HEK293 (cell line): Measurements from ENCODE around the gene SPON1.

Experiments used
- CTCF ChIA-PET: fragments of 350-600 bp; formaldehyde crosslinking; extraction: SDS; loops from one replicate; lab custom pipeline; 2021; ENCODE audit warnings: antibody characterized with exemption; lab: Yijun Ruan, JAX
- POLR2A ChIA-PET: fragments of 300-600 bp; formaldehyde crosslinking; extraction: SDS; loops from one replicate; lab custom pipeline; 2020; ENCODE audit warnings: antibody characterized with exemption, inconsistent platforms; lab: Yijun Ruan, JAX
- H3K27ac ChIP-seq: fragments of 200-500 bp; sonication (Bioruptor generic); 2 replicates; pipeline ENCODE4 v1.5.1; 2014; ENCODE audit warnings: low read depth, low read length, control low read depth, inconsistent platforms; ENCODE audit errors: extremely low read depth
- H3K36me3 ChIP-seq, 2 experiments: fragments of 200-500 bp in 1 of 2; sonication (Bioruptor generic) in 1 of 2; 1 replicate in 1 of 2; 2 replicates in 1 of 2; pipeline ENCODE4 v1.5.1; 2014 to 2017; ENCODE audit warnings: inconsistent platforms in 2 of 2, low read length in 2 of 2; ENCODE audit not compliant: control insufficient read depth in 2 of 2, insufficient read depth in 1 of 2
- H3K4me1 ChIP-seq: fragments of 200-500 bp; sonication (Bioruptor generic); 2 replicates; pipeline ENCODE4 v1.5.1; 2014; ENCODE audit warnings: mild to moderate bottlenecking, low read length, inconsistent platforms; ENCODE audit not compliant: control insufficient read depth, insufficient read depth
- H3K4me3 ChIP-seq: 2 replicates; pipeline ENCODE4 v1.5.1; 2011; ENCODE audit warnings: low read depth, mild to moderate bottlenecking, control low read depth, low read length, moderate library complexity
- H3K9me3 ChIP-seq: fragments of 200-500 bp; sonication (Bioruptor generic); 2 replicates; pipeline ENCODE4 v1.5.1; 2014; ENCODE audit warnings: low read depth, low read length, inconsistent platforms; ENCODE audit not compliant: control insufficient read depth, insufficient read depth
- HOXD13 ChIP-seq: sonication (generic); formaldehyde crosslinking; IDR thresholded peaks from 2 replicates; pipeline ENCODE4 v1.8.0; 2022; ENCODE audit warnings: missing genetic modification reagents, borderline replicate concordance
- OSR2 ChIP-seq: fragments of 450-650 bp; formaldehyde crosslinking; IDR thresholded peaks from 2 replicates; pipeline ENCODE4 v1.5.1; 2016; ENCODE audit warnings: missing biosample characterization, missing genetic modification characterization
- OVOL3 ChIP-seq: fragments of 450-650 bp; formaldehyde crosslinking; IDR thresholded peaks from 2 replicates; pipeline ENCODE4 v1.5.1; 2016; ENCODE audit warnings: missing biosample characterization, missing genetic modification characterization
- ZNF138 ChIP-seq: fragments of 450-650 bp; formaldehyde crosslinking; IDR thresholded peaks from 2 replicates; pipeline ENCODE4 v1.5.1; 2016; ENCODE audit warnings: missing biosample characterization, missing genetic modification characterization, borderline replicate concordance
- ZNF214 ChIP-seq: fragments of 450-650 bp; formaldehyde crosslinking; IDR thresholded peaks from 2 replicates; pipeline ENCODE4 v1.5.1; 2017; ENCODE audit warnings: missing biosample characterization, mild to moderate bottlenecking, missing genetic modification characterization, borderline replicate concordance
- ZNF23 ChIP-seq: fragments of 450-650 bp; formaldehyde crosslinking; IDR thresholded peaks from 2 replicates; pipeline ENCODE4 v1.5.1; 2016; ENCODE audit warnings: missing biosample characterization, missing genetic modification characterization, borderline replicate concordance
- ZNF24 ChIP-seq: fragments of 450-650 bp; formaldehyde crosslinking; IDR thresholded peaks from 2 replicates; pipeline ENCODE4 v1.5.1; 2016; ENCODE audit warnings: missing biosample characterization, missing genetic modification characterization
- ZNF274 ChIP-seq, 2 experiments: fragments of 200-500 bp in 1 of 2; fragments of 450-650 bp in 1 of 2; sonication (Bioruptor generic) in 1 of 2; formaldehyde crosslinking in 1 of 2; IDR thresholded peaks; 2 replicates each; pipeline versions ENCODE4 v1.5.1 to v1.6.1; 2014 to 2016; ENCODE audit warnings: borderline replicate concordance in 1 of 2, inconsistent platforms in 1 of 2, low read length in 1 of 2, missing biosample characterization in 1 of 2, missing genetic modification characterization in 1 of 2
- ZNF350 ChIP-seq: fragments of 450-650 bp; formaldehyde crosslinking; IDR thresholded peaks from 2 replicates; pipeline ENCODE4 v1.5.0; 2017; ENCODE audit warnings: missing biosample characterization, mild to moderate bottlenecking, missing genetic modification characterization
- ZNF561 ChIP-seq: fragments of 450-650 bp; IDR thresholded peaks from 2 replicates; pipeline ENCODE4 v1.5.1; 2018; ENCODE audit warnings: missing biosample characterization, missing genetic modification characterization, borderline replicate concordance
- ZNF654 ChIP-seq: fragments of 450-650 bp; formaldehyde crosslinking; IDR thresholded peaks from 2 replicates; pipeline ENCODE4 v1.5.1; 2016; ENCODE audit warnings: low read depth, missing biosample characterization, missing genetic modification characterization
- TF ChIP-seq, protein P1 (sequence below): fragments of 450-650 bp; IDR thresholded peaks from 2 replicates; pipeline ENCODE4 v1.5.1; 2018; ENCODE audit warnings: missing biosample characterization, mild to moderate bottlenecking, missing genetic modification characterization
- TF ChIP-seq, protein P2 (sequence below): fragments of 450-650 bp; formaldehyde crosslinking; optimal IDR thresholded peaks from 2 replicates; pipeline ENCODE3; 2016; ENCODE audit warnings: missing biosample characterization, mild to moderate bottlenecking, missing genetic modification characterization
- TF ChIP-seq, protein P3 (sequence below): fragments of 450-650 bp; formaldehyde crosslinking; IDR thresholded peaks from 2 replicates; pipeline ENCODE4 v1.5.1; 2016; ENCODE audit warnings: missing biosample characterization, missing genetic modification characterization, low read depth
- TF ChIP-seq, protein P4 (sequence below): fragments of 450-650 bp; formaldehyde crosslinking; IDR thresholded peaks from 2 replicates; pipeline ENCODE4 v1.5.1; 2016; ENCODE audit warnings: missing biosample characterization, missing genetic modification characterization
- TF ChIP-seq, protein P5 (sequence below): IDR thresholded peaks from 2 replicates; pipeline ENCODE4 v1.6.1; 2011; ENCODE audit warnings: mild to moderate bottlenecking, low read depth, low read length, borderline replicate concordance

Gene SPON1

DNA sequence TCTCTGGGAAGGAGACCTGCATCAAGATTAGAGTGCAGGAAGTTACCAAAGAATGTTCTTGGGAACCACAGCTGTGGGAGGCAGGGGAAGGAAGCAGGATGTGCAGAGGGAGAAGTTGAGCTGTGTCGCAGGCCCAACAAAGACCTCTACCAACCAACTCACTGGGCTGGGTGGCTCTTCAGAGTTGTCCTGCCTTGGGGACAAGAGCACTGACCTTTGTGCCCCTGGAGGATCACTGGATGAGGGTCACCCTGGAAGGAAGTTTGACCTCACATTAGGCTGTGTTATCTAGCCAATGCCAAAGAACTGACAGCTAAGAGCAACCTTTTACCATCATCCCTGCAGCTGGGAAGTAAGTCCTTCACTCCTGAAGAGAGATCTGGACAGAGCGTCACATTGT, 265.8 kb downstream of the SPON1 start (continued):
- TF ChIP-seq, protein P1, sequence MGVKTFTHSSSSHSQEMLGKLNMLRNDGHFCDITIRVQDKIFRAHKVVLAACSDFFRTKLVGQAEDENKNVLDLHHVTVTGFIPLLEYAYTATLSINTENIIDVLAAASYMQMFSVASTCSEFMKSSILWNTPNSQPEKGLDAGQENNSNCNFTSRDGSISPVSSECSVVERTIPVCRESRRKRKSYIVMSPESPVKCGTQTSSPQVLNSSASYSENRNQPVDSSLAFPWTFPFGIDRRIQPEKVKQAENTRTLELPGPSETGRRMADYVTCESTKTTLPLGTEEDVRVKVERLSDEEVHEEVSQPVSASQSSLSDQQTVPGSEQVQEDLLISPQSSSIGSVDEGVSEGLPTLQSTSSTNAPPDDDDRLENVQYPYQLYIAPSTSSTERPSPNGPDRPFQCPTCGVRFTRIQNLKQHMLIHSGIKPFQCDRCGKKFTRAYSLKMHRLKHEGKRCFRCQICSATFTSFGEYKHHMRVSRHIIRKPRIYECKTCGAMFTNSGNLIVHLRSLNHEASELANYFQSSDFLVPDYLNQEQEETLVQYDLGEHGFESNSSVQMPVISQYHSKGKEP (tag by site-specific recombination) = no peak
- TF ChIP-seq ZNF24 (tag by site-specific recombination) (no peak), ZNF214 (tag by site-specific recombination) (no peak), ZNF138 (no peak), ZNF350 (no peak)
- TF ChIP-seq, protein P2, sequence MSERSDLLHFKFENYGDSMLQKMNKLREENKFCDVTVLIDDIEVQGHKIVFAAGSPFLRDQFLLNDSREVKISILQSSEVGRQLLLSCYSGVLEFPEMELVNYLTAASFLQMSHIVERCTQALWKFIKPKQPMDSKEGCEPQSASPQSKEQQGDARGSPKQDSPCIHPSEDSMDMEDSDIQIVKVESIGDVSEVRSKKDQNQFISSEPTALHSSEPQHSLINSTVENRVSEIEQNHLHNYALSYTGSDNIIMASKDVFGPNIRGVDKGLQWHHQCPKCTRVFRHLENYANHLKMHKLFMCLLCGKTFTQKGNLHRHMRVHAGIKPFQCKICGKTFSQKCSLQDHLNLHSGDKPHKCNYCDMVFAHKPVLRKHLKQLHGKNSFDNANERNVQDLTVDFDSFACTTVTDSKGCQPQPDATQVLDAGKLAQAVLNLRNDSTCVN (tag by site-specific recombination) = no peak
- TF ChIP-seq, protein P3, sequence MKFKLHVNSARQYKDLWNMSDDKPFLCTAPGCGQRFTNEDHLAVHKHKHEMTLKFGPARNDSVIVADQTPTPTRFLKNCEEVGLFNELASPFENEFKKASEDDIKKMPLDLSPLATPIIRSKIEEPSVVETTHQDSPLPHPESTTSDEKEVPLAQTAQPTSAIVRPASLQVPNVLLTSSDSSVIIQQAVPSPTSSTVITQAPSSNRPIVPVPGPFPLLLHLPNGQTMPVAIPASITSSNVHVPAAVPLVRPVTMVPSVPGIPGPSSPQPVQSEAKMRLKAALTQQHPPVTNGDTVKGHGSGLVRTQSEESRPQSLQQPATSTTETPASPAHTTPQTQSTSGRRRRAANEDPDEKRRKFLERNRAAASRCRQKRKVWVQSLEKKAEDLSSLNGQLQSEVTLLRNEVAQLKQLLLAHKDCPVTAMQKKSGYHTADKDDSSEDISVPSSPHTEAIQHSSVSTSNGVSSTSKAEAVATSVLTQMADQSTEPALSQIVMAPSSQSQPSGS (tag by site-specific recombination) = no peak
- TF ChIP-seq, protein P4, sequence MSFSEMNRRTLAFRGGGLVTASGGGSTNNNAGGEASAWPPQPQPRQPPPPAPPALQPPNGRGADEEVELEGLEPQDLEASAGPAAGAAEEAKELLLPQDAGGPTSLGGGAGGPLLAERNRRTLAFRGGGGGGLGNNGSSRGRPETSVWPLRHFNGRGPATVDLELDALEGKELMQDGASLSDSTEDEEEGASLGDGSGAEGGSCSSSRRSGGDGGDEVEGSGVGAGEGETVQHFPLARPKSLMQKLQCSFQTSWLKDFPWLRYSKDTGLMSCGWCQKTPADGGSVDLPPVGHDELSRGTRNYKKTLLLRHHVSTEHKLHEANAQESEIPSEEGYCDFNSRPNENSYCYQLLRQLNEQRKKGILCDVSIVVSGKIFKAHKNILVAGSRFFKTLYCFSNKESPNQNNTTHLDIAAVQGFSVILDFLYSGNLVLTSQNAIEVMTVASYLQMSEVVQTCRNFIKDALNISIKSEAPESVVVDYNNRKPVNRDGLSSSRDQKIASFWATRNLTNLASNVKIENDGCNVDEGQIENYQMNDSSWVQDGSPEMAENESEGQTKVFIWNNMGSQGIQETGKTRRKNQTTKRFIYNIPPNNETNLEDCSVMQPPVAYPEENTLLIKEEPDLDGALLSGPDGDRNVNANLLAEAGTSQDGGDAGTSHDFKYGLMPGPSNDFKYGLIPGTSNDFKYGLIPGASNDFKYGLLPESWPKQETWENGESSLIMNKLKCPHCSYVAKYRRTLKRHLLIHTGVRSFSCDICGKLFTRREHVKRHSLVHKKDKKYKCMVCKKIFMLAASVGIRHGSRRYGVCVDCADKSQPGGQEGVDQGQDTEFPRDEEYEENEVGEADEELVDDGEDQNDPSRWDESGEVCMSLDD (tag by site-specific recombination) = no peak
- TF ChIP-seq, protein P5, sequence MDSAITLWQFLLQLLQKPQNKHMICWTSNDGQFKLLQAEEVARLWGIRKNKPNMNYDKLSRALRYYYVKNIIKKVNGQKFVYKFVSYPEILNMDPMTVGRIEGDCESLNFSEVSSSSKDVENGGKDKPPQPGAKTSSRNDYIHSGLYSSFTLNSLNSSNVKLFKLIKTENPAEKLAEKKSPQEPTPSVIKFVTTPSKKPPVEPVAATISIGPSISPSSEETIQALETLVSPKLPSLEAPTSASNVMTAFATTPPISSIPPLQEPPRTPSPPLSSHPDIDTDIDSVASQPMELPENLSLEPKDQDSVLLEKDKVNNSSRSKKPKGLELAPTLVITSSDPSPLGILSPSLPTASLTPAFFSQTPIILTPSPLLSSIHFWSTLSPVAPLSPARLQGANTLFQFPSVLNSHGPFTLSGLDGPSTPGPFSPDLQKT = no peak

DNA sequence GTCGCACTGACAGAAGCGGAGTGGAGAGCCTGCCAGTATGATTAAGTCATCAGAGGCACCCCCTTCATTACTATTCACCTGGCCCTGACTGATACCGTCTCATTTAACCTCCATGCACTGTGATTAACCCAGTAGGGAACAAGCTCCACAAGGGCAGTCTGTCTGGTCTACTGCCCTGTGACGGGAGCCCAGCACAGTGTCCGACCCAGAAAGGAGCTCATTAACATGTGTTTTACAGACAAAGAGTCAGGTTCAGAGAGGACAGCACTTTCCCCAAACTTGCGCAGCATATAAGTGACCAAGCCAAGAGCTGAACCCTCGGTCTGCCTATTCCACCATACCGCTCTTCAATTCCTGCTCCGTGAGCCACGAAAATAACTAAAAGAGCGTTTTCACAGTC, 266.9 kb downstream of the SPON1 start:
- H3K27ac ChIP-seq = no peak overlapping the region
- no peaks in the 10 kb centered on the region for H3K36me3 ChIP-seq
- no peak for TF ChIP-seq ZNF654 (tag by site-specific recombination)
- TF ChIP-seq OVOL3 (tag by site-specific recombination) = no peak
- TF ChIP-seq ZNF561 (tag by site-specific recombination) = no peak
- POLR2A ChIA-PET = no interaction called here
- CTCF ChIA-PET = no interaction called here
- no peaks in the 10 kb centered on the region for H3K4me1 ChIP-seq
- no peaks in the 10 kb centered on the region for H3K9me3 ChIP-seq
- H3K4me3 ChIP-seq = no peak overlapping the region

DNA sequence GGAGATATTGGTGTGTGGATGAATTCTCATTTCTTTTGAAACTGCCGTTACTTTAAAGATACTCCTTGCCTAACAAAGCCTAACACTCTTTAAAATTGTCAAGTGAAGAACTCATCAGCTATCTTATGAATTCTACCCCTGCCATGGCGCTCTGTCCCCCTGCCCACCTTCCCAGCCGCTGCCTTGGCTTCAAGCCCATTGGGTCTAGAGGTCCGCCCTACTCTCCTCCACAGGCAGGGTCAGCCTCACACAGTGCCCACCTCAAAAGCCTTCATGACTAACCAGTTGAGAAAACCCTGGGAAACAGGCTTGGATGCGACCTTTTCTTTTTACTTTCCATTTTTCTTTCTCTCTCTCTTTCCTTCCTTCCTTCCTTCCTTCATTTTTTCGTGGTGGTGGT, 267.9 kb downstream of the SPON1 start:
- TF ChIP-seq ZNF23 (tag by site-specific recombination) (no peak), OSR2 (no peak), ZNF274 (IDR thresholded peaks at IDR 0.05; ENCODE audit: low read length) (no peak), ZNF274 (tag by site-specific recombination; IDR thresholded peaks at IDR 0.05; ENCODE audit: borderline replicate concordance) (no peak), HOXD13 (CRISPR knock-in tag) (no peak)
- Histone ChIP-seq H3K4me3 (no peak overlapping the region), H3K9me3 (no peaks in the 10 kb centered on the region), H3K36me3 (no peaks in the 10 kb centered on the region), H3K4me1 (no peaks in the 10 kb centered on the region), H3K27ac (no peak overlapping the region)
- ChIA-PET POLR2A (no interaction called here), CTCF (interaction anchor here (0.6 kb wide), 1 partner anchor 778 kb away, joined by 3 read pairs; no protein-coding TSS in a partner anchor)
